ENCODE measurements around the gene ADCY6. TPM values are rescaled to one million over a fixed set of nuclear protein-coding genes. Genes with fewer than 3 reads are reported as not detected.

Gene ADCY6
- total RNA-seq, 1 donor from 2014 or later, result 31.5 TPM

DNA sequence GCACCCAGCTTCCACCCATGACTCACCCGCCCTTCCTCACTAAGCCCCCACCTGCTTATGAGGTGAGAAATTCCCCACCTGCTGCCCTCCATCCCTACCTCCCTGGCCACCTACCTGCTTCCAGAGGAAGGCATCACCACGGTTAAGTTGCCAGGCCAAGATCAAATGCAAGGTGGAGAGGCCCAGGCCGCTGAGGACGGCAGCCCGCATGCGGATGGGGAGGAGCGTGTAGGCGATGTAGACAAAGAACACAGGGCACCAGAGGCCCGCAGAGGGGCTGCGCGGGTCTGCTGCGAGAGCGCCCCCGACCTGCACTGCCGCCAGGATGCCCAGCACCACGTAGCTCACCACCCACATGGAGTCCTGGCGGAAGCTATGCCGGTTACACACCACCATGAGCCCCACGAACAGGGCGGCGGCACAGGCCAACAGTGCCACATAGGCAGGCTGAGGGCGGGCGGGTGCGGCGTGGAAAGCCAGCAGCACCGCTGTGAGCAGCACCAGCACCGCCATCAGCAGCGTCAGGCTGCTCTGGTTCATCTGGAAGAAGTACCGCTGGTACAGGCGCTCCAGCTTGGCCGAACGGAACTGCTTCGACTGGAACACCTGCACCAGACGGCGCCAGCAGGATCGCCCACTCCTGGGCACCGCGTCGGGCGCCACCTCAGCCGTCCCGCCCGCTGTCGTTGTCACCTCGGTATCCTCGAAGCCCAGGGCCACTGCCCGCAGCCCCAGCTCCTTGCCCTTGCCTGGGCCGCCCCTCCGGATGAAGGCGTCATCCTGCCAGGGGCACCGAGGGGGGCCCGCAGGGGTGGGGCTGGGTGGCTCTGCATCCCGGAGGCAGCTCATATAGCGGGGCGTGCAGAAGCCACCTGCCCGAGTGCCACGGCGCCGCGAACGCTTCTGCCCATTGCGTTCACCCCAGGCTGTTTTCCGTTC is 6.2 kb downstream of the ADCY6 start:
- DNase-seq, result no peak

- DNase-seq, result no peak
These were observed 7.0 kb downstream of the ADCY6 start for GRCh38 chr12:48781750-48782456.

DNA sequence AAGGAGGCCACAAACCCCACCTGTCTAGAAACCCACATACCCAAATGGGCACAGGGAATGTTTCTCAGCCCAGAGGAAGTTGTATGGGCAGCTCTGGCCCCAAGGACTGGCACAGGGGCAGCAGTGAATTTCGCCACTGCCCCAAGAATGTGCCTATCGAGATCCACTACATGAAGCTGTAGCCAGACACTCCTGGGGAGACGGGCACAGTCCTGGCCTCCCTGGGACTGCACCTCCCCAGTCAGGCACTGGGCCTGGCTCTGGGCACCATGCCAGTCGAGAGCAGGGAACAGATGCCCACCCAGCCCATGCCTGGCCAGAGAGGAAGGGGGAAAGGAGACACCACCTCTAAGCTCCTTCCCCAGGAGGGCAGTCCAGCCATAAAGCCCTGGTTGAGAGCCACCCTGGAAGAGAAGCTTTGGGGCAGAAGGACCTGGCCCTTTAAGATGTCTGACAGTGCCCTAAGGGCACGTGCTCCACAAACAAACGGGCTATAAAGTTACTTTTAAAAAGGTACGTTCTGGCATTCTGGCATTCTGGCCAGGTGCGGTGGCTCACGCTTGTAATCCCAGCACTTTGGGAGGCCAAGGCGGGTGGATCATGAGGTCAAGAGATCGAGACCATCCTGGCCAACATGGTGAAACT is 8.4 kb downstream of the ADCY6 start:
- DNase-seq, result no peak

- DNase-seq, result no peak
These were observed 9.0 kb downstream of the ADCY6 start for GRCh38 chr12:48779869-48780268.

GRCh38 chr12:48777501-48778400 is 11.1 kb downstream of the ADCY6 start:
- DNase-seq, result no peak

DNA sequence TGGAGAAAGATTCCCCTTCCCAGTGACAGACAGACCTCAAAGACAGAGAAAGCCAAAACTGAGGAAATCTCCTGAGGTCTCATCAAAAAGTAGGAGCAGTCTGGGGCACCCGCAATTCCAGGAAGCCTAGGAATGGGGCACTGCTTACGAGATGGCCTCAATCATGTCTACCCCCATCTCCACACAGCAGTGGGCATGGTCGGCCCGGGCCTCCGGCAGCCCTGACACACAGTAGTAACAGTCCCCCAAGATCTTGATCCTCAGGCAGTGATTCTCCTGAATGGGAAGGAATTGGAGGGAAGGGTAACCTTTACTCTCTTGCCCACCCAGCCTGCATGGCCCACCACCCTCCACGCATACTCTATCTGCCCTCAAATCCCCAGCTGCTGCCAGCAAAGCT is 11.9 kb downstream of the ADCY6 start:
- DNase-seq, result no peak

GRCh38 chr12:48775991-48776649 is 12.8 kb downstream of the ADCY6 start:
- DNase-seq, result no peak

GRCh38 chr12:48775299-48775698 is 13.6 kb downstream of the ADCY6 start:
- no peak for DNase-seq

DNA sequence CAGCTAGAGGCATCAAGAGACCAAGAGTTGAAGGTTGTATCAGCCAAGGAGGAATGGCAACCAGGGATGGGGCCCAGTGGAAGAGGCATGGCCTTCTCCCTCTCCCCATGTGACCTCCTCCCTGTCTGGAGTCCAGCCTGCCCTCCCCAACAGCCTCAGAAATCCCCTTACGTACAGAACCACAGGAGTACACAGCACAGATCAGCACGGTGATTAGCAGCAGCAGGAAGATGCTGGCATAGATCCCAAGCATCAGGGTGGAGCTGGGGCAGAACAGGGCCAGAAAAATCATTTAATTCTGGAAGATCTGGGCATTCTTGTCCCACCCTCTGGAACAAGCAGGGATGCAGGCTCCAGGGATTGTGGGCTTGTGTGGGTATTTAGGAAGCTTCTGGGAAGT is 14.4 kb downstream of the ADCY6 start:
- DNase-seq, result no peak

DNA sequence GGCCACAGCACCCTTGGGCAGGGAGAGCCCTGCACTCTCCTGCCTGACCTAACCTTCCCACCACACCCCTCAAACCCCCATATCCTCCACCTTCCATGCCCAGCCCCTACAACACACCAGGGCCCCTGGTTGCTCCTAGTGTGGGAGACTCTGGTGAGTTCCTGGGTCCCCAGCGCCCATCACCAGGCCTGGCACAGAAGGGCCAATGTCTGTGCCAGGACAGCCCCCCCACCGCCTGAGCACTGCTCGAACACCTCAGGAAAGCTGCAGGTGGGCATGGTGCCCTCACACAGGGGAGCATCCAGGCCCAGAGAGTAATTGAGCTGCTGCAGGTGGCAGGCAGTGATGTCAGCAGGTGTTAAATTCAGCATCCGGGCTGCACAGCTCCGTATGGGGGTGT is 15.2 kb downstream of the ADCY6 start:
- no peak for DNase-seq

GRCh38 chr12:48771588-48772112 is 17.2 kb downstream of the ADCY6 start:
- DNase-seq, result no peak

- DNase-seq, result no peak
These were observed 18.1 kb downstream of the ADCY6 start for GRCh38 chr12:48770756-48771155.

GRCh38 chr12:48768736-48769135 is 20.2 kb downstream of the ADCY6 start:
- DNase-seq, result no peak

GRCh38 chr12:48768147-48768546 is 20.7 kb downstream of the ADCY6 start:
- no peak for DNase-seq

GRCh38 chr12:48767521-48767920 is 21.4 kb downstream of the ADCY6 start:
- no peak for DNase-seq

- no peak for DNase-seq
These were observed 21.8 kb downstream of the ADCY6 start for GRCh38 chr12:48767047-48767446.

GRCh38 chr12:48765753-48766162 is 23.1 kb downstream of the ADCY6 start:
- no peak for DNase-seq

- no peak for DNase-seq
These were observed 24.4 kb downstream of the ADCY6 start for GRCh38 chr12:48764521-48764920.

DNA sequence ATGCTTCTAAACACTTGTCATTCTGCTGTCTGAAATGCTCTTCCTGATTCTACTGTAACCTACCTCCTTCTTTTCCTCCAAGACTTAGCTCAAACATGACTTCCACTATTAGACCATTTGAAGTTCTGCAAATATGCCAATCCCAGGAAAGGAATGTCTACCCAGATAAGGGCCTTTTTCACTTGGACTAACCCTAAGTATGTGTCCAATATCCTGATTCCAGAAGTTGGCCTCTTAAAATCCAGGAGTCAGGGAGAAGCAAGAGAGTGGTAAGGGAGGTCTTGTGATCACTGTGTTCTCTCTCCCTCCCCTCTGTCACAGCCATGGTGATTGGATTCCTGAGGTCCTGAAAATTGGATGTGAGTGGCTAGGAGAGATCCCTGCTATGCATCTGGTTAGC is 30.2 kb downstream of the ADCY6 start:
- no peak for DNase-seq

DNA sequence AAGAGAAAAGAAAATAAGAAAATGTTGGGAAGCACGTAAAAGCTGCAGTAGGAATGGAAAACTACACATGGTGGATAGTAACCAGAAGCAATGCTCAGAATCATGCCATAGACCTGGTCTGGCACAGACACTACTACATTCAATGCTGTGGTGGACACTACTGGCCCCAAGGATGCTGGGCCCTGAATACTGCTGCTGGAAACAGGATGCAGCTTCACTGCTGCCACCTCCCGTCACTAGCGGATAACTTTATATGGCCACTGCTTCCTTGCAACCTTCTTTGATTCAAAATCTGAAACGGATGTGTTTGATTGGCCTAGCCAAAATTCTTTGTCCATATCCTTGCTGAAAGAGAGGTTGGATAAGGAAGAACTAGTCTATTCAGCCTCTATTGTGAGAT is 30.7 kb downstream of the ADCY6 start:
- DNase-seq, result no peak

DNA sequence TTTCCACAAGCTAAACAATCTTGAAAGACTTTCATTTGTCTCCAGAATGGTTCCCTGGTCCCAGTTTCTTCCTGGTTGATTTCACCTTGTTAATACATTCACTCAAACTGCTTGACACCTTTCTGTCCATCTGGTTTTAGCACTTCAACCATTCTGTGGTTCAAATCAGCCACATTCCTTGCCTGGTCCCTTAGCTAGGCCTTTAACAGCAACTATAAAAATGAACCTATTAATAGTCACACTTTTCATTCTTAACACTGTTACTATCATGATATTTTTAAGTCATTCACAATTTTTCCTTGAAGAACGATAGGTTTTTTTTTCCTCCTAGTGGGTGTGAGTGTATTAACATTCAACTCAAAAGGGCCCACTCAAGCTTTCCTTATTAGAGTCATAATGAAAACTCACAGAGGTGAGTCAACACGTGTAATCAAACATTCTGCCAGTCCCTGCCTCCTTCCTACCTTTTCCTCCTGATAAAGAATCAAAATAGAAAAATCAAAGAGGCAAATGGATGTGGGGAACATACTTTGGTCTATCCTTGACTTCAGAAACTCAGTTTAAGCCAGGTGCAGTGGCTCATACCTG is 38.0 kb downstream of the ADCY6 start:
- no peak for DNase-seq
